Astrocyte of the cerebellum (primary cell): ENCODE data around the gene TSPAN7.
A peak's percentile ranks its signal among the peaks of the same experiment; 100 is the strongest.

Experiments used
- DNase-seq: peaks from one replicate; pipeline ENCODE4 v3.0.0-alpha.2; 2011; ENCODE audit warnings: low read depth
- H3K4me3 ChIP-seq: 2 replicates; pipeline ENCODE4 v1.5.1; 2011; ENCODE audit warnings: mild to moderate bottlenecking, low read depth, low read length, moderate library complexity
- in situ Hi-C: cut with HindIII; loops from 2 replicates; pipeline ENCODE4 v1.10.0; 2017; ENCODE audit warnings: low sequenced_read_pairs
- TF ChIP-seq, protein P1 (sequence below): IDR thresholded peaks from 2 replicates; pipeline ENCODE4 v1.5.1; 2012; ENCODE audit warnings: low read length, low read depth, moderate library complexity, mild to moderate bottlenecking; ENCODE audit errors: missing control alignments

Gene TSPAN7, protein sequence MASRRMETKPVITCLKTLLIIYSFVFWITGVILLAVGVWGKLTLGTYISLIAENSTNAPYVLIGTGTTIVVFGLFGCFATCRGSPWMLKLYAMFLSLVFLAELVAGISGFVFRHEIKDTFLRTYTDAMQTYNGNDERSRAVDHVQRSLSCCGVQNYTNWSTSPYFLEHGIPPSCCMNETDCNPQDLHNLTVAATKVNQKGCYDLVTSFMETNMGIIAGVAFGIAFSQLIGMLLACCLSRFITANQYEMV

DNA sequence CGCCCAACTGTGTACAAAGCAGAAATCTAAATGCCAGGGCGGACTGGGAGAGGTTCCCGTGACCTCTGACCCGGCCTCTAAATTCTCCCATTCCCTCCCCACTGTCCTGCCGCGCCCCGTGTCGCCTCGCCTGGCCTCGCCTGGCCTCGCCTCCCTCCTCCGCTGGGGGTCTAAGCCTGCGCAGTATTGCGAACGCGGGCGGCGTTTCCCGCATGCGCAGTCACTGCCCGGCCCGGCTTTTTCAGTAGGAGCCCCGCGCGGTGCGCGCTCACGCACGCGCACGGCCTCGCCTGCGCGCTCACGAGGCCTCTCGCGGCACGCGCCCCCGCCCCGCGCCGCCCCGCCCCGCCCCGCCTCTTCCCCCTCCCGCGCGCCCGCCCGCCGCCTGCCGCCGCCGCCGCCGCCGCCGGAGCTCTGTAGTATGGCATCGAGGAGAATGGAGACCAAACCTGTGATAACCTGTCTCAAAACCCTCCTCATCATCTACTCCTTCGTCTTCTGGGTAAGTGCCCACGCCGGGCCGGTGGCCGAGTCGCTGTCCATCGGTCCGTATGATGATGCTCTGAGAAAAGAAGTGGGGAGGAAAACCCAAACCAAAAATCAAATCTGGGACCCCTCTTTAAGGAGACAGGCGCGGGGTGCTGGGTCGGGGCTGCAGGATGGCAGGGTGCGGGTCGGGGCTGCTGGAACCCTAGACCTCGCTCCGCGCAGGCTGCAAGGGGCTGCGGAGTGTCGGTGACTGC is at the start of gene TSPAN7:
TSPAN7 (plus strand) TSS at position 417 of the 743 bp plus-strand sequence; CDS start at position 422, 5 bp downstream.
- in situ Hi-C loops, result no loop called here
- TF ChIP-seq, protein P1, sequence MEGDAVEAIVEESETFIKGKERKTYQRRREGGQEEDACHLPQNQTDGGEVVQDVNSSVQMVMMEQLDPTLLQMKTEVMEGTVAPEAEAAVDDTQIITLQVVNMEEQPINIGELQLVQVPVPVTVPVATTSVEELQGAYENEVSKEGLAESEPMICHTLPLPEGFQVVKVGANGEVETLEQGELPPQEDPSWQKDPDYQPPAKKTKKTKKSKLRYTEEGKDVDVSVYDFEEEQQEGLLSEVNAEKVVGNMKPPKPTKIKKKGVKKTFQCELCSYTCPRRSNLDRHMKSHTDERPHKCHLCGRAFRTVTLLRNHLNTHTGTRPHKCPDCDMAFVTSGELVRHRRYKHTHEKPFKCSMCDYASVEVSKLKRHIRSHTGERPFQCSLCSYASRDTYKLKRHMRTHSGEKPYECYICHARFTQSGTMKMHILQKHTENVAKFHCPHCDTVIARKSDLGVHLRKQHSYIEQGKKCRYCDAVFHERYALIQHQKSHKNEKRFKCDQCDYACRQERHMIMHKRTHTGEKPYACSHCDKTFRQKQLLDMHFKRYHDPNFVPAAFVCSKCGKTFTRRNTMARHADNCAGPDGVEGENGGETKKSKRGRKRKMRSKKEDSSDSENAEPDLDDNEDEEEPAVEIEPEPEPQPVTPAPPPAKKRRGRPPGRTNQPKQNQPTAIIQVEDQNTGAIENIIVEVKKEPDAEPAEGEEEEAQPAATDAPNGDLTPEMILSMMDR, result no peak
- DNase-seq, result no peak
- H3K4me3 ChIP-seq, result peak within 1 kb of the TSS; percentile 48

DNA sequence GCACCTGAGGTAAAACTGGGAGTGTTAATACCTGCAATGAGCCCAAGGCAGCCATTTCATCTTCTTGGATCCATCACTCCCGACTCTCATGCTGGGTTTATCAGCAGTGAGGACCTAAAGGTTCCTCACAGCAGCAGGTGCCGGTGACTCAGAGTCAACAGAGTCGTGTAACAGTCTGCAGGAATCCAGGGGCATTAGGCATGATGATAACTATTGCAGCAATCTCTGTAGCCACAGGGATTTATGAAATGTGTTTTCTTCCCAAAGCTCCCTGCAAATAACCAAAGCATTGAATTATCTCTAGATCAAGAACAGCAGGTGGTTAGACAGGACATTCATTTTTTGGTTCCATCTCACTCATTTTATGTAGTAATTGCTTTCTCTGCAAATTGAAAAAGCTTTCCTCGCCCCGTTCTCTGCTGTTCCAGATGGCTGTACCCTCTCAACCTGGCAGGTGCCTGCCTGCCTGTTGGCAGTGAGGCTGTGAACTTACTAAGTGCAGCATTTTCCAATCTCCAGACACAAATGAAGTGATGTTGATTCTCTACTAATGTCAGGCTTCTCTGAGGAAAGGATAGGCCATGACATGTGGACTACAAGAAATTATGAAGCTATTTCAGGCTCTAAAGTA is 48.1 kb upstream of the TSPAN7 start:
- DNase-seq, result no peak
- in situ Hi-C loops, result no loop called here
- TF ChIP-seq, protein P1, result no peak
- H3K4me3 ChIP-seq, result no peak overlapping the region

DNA sequence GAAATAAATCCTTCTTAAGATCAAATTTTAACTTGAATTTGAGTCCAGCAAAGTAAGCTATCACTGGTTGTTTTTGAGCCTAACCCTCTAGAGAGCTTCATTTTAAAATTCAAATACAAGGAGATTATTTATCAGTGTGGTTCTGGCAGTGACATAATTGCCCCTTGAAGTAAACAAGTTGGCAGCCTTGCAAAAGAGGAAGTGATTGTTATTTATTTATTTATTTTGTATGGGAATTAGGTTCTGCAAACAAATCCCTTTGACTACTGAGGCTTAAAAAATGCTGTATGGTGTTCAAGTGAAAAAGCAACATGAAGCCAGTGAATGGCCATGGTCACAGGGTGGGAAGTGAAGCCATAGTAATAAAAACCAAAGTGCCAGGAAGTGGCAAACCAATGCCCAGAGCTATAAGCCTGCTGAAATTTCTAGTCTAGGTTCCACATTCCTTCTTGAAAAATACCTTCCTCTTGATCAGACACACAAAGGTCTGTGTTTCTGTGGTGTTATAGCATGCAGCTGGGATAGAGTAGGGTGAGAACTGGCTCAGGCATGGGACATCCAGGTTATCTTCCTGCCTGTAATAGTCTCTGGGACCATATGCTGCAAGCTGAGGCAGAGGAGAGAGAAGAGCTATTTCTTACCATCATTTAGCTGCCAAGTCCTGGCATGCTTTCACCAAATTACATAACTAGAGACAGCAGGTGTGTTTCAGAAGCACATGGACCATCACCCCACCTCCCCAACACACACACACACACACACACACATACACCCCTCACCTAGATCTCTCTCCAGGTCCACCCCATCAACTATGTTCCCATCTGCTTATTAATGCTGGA is 47.1 kb upstream of the TSPAN7 start:
- in situ Hi-C loops, result no loop called here
- DNase-seq, result no peak
- H3K4me3 ChIP-seq, result no peak overlapping the region
- TF ChIP-seq, protein P1, result no peak

DNA sequence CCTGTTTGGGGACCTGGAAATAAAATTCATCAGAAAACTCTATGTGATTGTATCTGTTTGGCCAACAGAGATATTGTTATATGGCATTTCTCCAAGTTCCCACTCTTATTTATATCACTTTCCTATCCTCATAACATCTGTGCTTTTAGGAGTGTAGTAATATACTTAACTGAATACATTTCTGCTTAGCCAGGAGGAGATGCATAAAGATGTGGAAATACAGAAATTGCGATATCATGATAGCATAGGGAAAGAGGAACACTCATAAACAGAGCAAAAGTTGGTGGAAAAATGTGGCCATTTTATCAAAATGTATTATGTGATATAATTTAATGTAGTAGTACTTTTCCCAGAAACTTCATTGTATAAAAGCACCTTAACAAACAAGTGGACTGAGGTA is 46.1 kb upstream of the TSPAN7 start:
- DNase-seq, result no peak
- no peak overlapping the region for H3K4me3 ChIP-seq
- TF ChIP-seq, protein P1, result no peak
- in situ Hi-C loops, result no loop called here

DNA sequence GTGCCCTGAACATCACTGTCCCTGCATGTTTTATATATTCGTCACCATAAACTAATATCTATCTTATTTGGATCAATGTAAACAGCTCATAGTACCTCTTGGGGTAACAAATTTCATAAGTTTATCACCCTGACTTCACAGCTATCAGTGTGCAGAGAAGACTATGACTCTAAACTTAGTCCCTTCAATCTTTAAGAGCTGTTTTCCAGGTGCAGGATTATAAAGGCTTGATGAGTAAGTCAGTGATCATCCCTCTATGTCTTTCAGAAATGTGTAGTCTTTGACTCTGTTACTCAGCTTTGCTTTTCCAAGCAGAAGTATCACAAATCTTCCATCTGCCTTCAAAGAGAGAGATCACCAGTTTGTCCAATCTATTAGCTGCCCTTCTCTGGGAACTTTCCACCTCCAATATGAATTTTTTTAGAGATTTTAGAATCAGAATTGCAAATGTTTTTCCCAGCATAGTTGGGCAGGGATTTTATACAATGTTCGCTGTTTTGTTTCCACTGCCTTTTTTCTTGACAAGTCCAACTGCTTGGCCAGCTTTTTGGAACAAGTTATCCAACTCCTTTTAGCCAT is 45.1 kb upstream of the TSPAN7 start:
- H3K4me3 ChIP-seq, result no peak overlapping the region
- TF ChIP-seq, protein P1, result no peak
- DNase-seq, result no peak
- in situ Hi-C loops, result no loop called here

DNA sequence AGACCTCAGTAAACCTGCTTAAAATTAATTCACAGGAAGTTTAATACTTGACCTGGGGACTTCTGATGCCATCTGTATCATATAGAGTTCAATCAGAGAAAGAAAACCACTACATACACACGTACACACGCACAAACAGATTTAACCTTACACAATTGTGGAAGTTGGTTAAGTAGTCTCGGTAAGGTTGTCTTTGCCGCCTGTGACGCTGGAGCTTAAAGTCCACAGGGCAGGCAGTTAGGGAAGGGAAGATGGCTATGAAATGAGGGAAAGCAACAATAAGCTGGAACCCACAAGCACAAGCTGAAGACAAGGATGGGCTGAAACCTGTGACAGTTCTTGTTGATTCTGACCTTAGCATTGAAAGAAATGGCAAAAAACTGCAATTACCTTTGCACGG is 41.7 kb upstream of the TSPAN7 start:
- DNase-seq, result no peak
- TF ChIP-seq, protein P1, result no peak
- in situ Hi-C loops, result no loop called here
- no peak overlapping the region for H3K4me3 ChIP-seq
